ENCODE measurements around the gene HAUS8.

- no peak for TF ChIP-seq CTCF (conservative IDR thresholded peaks at IDR 0.05; ENCODE audit: low read depth, low read length)
- TF ChIP-seq EZH2 (IDR thresholded peaks at IDR 0.05; ENCODE audit: borderline replicate concordance, low read depth, low read length, poor library complexity, severe bottlenecking) = no peak
Measured at GRCh38 chr19:17104679-17105078, 29.4 kb upstream of the HAUS8 start.

All from A673 (cell line).